Endothelial cell of coronary artery (primary cell): ENCODE measurements around the gene CYB5R3. TPM values are rescaled to one million over a fixed set of nuclear protein-coding genes. Genes with fewer than 3 reads are reported as not detected.

ENCODE experiments used
- total RNA-seq: library from RNA; depleted of rRNA; stranded (reverse); fragments of >200 nt; gene quantifications from 2 replicates; pipeline ENCODE4 v1.2.3, GENCODE V29; 2014

The CYB5R3 gene
- 29.7 and 63.5 TPM in 2 replicates for total RNA-seq

DNA sequence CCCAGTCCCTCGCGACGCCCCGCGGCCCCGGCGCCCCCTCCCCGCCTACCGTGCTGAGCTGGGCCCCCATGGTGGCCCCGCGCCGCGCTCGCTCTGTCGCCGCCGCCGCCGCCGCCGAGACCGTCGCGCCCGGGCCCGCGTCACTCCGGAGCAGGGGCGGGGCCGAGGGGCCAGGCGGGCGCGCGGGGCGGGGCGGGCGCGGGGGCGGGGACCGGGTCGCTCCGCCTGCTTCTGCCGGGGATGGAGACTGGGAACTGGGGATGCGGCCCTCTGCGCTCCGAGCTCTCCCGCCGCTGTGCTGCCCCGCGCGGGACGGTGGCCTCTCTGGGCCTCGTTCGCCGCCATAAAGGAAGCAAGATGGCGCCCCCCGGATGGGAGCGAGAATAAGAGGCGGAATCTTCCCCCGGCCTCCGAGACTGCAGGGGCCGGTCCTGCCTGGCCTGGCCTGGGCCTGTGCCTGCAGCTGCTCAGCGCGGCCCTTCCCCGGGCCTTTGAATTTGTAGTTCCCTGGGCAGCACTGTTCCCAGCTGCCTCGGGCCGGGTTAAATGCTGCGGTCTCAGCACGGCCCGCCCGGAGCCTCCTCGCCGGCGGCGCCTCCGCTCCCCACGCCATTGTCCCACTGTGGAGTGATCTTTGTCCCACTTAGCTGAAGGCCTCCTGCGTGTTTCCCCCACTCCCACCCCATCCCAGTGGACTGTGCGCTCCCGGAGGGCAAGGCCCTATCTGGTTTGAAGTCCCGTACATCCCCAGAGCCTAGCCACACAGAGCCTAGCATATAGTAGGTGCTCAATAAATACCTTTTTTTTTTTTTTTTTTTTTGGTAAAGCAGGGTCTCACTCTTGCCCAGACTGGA lies at the start of gene CYB5R3:
Gene CYB5R3, minus strand, starts transcription at position 147 of the 854 bp plus-strand sequence. Its CDS starts 77 bp downstream, at position 70.

GRCh38 chr22:42614312-42615091 lies 34.7 kb downstream of the CYB5R3 start, which contains the start of gene POLDIP3:
Gene POLDIP3, minus strand, starts transcription at chr22:42614883. Its CDS starts 26 bp downstream, at chr22:42614857.

Other genes with a start within 250 kb of the CYB5R3 start
- not detected in 2 replicates for gene NFAM1, start 217.0 kb downstream of the CYB5R3 start, total RNA-seq
- gene RRP7A, start 129.6 kb downstream of the CYB5R3 start, total RNA-seq, result 39.2 and 44.5 TPM in 2 replicates
- gene SERHL2, start 95.4 kb downstream of the CYB5R3 start, total RNA-seq, result 1.3 and 1.4 TPM in 2 replicates
- gene POLDIP3, start 34.5 kb downstream of the CYB5R3 start, total RNA-seq, result 26.1 and 31.4 TPM in 2 replicates
- 0.45 and 1.0 TPM in 2 replicates for gene ATP5MGL, start 8.8 kb downstream of the CYB5R3 start, total RNA-seq
- 8.5 and 24.5 TPM in 2 replicates for gene A4GALT, start 71.5 kb upstream of the CYB5R3 start, total RNA-seq
- 47.6 and 65.0 TPM in 2 replicates for gene ARFGAP3, start 207.9 kb upstream of the CYB5R3 start, total RNA-seq